Measurements from ENCODE around the gene JAM3. TPM values are rescaled to one million over a fixed set of nuclear protein-coding genes. Genes with fewer than 3 reads are reported as not detected.

The JAM3 gene
- total RNA-seq, 1 experiment from 2014 or later: 32.9 TPM

DNA sequence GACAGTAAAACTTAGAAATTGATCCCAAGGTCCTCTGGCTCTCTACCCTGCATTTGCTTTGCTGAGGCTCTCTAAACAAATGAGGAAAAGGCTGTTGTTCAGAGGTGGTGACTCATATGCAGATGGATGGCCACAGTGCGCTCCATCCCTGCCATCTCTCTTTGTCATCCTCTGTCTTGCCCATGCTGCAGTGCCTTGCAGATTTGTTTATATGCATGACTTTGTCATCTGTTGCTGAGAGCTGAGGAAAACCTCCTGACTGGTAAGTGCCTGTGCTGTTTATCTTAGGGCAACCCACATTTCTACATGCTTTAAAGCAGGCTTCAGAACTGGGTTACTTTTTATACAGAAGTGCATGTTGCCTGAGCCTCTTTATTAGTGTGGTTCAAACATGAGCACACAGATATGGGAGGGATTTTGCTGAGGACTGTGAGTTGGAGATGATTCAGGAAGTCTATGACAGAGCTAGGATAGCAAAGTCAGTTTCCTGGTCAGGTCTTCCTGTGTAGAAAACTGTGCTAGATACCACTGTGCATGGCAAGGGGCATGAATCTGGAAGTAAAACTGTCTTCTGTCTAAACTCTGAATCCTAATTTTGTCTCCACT is 57.4 kb downstream of the JAM3 start:
- H3K27me3 Mint-ChIP-seq (ENCODE audit: low read depth): peaks cover 20% of the 10 kb centered on the region
- peaks cover 31% of the 10 kb centered on the region for H3K4me1 Mint-ChIP-seq
- ChIA-PET POLR2A (no interaction called here), CTCF (interaction anchor here (1.1 to 2.0 kb wide), 3 partner anchors 28 to 89 kb away, joined by 3 to 13 read pairs (median 5); no protein-coding TSS in a partner anchor)
- no peak for TF ChIP-seq JAZF1 (CRISPR knock-in tag; IDR thresholded peaks at IDR 0.05)
- peaks cover 1% of the 10 kb centered on the region for H3K36me3 Mint-ChIP-seq
- ATAC-seq (peak; percentile 57), DNase-seq (ENCODE audit: low spot score) (no peak)
- H3K4me3 Mint-ChIP-seq: no peak overlapping the region
- H3K9me3 Mint-ChIP-seq: peaks cover 2% of the 10 kb centered on the region
- H3K27ac Mint-ChIP-seq: no peak overlapping the region

GRCh38 chr11:134131628-134132244 is 62.9 kb downstream of the JAM3 start:
- H3K27ac Mint-ChIP-seq: no peak overlapping the region
- DNase-seq (ENCODE audit: low spot score): no peak
- no peak for ATAC-seq
- TF ChIP-seq ZNF281 (CRISPR knock-in tag; IDR thresholded peaks at IDR 0.05): no peak
- TF ChIP-seq IRF2 (CRISPR knock-in tag; IDR thresholded peaks at IDR 0.05; ENCODE audit: borderline replicate concordance, low read depth): no peak
- no peak for TF ChIP-seq RELA (CRISPR knock-in tag; IDR thresholded peaks at IDR 0.05; ENCODE audit: borderline replicate concordance)
- no peak for TF ChIP-seq MXD4 (CRISPR knock-in tag; IDR thresholded peaks at IDR 0.05; ENCODE audit: borderline replicate concordance)
- TF ChIP-seq HMGA2 (CRISPR knock-in tag; IDR thresholded peaks at IDR 0.05): no peak
- H3K4me1 Mint-ChIP-seq: peaks cover 4% of the 10 kb centered on the region
- POLR2A ChIA-PET: no interaction called here
- CTCF ChIA-PET: interaction anchor here (1.7 kb wide), 1 partner anchor 81 kb away, joined by 9 read pairs; no protein-coding TSS in a partner anchor
- no peak overlapping the region for H3K4me3 Mint-ChIP-seq
- no peaks in the 10 kb centered on the region for H3K27me3 Mint-ChIP-seq (ENCODE audit: low read depth)
- peaks cover 16% of the 10 kb centered on the region for H3K36me3 Mint-ChIP-seq
- peaks cover 31% of the 10 kb centered on the region for H3K9me3 Mint-ChIP-seq

DNA sequence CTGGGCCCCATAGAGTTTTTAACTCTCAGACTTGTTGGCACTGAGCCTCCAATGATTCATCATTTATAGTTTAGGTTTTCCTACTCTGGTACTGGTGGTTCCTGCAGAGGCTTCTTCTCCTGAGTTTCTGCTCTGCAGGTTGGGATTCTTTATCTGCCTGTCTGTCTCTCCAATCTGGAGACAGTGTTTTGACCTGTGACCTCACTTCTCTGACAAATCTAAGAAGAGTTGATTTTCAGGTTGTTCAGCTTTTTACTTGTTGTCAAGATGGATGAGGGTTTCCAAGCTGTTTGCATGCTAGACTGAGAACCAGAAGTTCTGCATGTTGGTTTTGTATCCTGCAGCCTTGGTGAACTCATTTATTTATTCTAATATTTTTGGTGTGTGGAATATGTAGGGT is 63.9 kb downstream of the JAM3 start:
- TF ChIP-seq ZNF423 (CRISPR knock-in tag; IDR thresholded peaks at IDR 0.05): no peak
- TF ChIP-seq MXD4 (CRISPR knock-in tag; IDR thresholded peaks at IDR 0.05; ENCODE audit: borderline replicate concordance): no peak
- no peak for TF ChIP-seq EMX1 (CRISPR knock-in tag; IDR thresholded peaks at IDR 0.05)
- TF ChIP-seq ATF2 (CRISPR knock-in tag; IDR thresholded peaks at IDR 0.05; ENCODE audit: borderline replicate concordance, low read depth): no peak
- no peak for TF ChIP-seq ATF3 (CRISPR knock-in tag; conservative IDR thresholded peaks at IDR 0.05)
- TF ChIP-seq NFATC4 (CRISPR knock-in tag; IDR thresholded peaks at IDR 0.05): no peak
- TF ChIP-seq JAZF1 (CRISPR knock-in tag; IDR thresholded peaks at IDR 0.05): no peak
- TF ChIP-seq TEAD4 (CRISPR knock-in tag; IDR thresholded peaks at IDR 0.05): no peak
- TF ChIP-seq ZNF317 (CRISPR knock-in tag; IDR thresholded peaks at IDR 0.05; ENCODE audit: borderline replicate concordance, low read depth): no peak
- no peak for TF ChIP-seq FOXP4 (CRISPR knock-in tag; IDR thresholded peaks at IDR 0.05)
- no peak for TF ChIP-seq NFYB (CRISPR knock-in tag; conservative IDR thresholded peaks at IDR 0.05; ENCODE audit: low read depth)
- TF ChIP-seq NR1H2 (CRISPR knock-in tag; IDR thresholded peaks at IDR 0.05): no peak
- TF ChIP-seq KAT7 (CRISPR knock-in tag; IDR thresholded peaks at IDR 0.05; ENCODE audit: borderline replicate concordance): no peak
- TF ChIP-seq TCF7 (CRISPR knock-in tag; IDR thresholded peaks at IDR 0.05; ENCODE audit: low read depth): no peak
- TF ChIP-seq SOX15 (CRISPR knock-in tag; IDR thresholded peaks at IDR 0.05): no peak
- no peak for TF ChIP-seq ATF6 (CRISPR knock-in tag; IDR thresholded peaks at IDR 0.05)
- TF ChIP-seq ELF4 (CRISPR knock-in tag; IDR thresholded peaks at IDR 0.05; ENCODE audit: low read depth): no peak
- no peak for TF ChIP-seq ZNF416 (CRISPR knock-in tag; IDR thresholded peaks at IDR 0.05)
- no peaks in the 10 kb centered on the region for H3K27me3 Mint-ChIP-seq (ENCODE audit: low read depth)
- peaks cover 4% of the 10 kb centered on the region for H3K4me1 Mint-ChIP-seq
- DNase-seq (ENCODE audit: low spot score) (no peak), ATAC-seq (no peak)
- ChIA-PET CTCF (no interaction called here), POLR2A (no interaction called here)
- H3K36me3 Mint-ChIP-seq: peaks cover 16% of the 10 kb centered on the region
- no peak overlapping the region for H3K27ac Mint-ChIP-seq
- H3K4me3 Mint-ChIP-seq: no peak overlapping the region
- H3K9me3 Mint-ChIP-seq: peaks cover 34% of the 10 kb centered on the region

Measured in WTC11 (cell line).